ENCODE data around the gene LGR6.

The LGR6 gene

DNA sequence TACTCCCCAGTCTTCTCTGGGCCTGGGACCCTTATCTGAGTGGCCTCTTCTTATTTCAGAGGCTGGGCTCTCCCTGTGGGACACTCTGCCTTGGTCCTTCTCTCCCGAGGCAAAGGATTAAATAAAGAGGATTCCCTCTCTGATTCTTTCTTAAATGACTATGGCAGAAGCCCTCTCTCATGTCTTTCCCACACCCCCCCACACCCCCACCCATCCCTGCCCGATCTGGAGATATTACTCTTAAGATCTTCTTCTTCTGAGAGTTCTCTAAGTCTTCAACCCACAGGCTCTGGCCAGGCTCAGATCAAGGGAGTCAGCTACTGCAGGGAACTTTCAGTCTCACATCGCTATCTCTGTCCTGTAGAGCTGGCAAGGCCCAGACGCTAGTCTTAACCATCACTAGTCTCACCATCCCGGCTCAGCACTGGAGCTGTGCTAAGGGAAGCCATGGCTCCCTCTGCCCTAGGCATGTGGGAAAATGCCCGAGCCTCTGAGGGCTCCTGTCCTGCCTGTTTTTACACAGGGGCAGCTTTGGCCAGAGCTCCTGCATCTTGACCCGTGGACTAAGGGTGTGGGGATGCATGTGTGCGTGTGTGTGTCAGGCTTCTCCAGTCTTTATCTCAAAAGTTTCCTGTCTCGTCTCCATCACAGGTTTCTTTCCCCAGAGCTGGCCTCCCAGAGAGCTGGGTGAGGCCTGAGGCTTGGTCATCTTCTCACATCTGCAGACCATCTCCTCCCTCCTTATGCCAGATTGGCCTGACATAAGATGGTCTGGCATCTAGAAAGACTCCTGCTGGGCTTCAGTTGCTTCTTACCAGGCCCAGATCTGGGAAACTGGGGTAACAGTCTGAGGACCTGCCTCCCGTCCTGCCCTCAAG lies 36.7 kb downstream of the LGR6 start:
- TF ChIP-seq, protein P1, sequence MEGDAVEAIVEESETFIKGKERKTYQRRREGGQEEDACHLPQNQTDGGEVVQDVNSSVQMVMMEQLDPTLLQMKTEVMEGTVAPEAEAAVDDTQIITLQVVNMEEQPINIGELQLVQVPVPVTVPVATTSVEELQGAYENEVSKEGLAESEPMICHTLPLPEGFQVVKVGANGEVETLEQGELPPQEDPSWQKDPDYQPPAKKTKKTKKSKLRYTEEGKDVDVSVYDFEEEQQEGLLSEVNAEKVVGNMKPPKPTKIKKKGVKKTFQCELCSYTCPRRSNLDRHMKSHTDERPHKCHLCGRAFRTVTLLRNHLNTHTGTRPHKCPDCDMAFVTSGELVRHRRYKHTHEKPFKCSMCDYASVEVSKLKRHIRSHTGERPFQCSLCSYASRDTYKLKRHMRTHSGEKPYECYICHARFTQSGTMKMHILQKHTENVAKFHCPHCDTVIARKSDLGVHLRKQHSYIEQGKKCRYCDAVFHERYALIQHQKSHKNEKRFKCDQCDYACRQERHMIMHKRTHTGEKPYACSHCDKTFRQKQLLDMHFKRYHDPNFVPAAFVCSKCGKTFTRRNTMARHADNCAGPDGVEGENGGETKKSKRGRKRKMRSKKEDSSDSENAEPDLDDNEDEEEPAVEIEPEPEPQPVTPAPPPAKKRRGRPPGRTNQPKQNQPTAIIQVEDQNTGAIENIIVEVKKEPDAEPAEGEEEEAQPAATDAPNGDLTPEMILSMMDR (IDR thresholded peaks at IDR 0.05; ENCODE audit: low read depth, low read length), result no peak
- no peak overlapping the region for H3K4me3 ChIP-seq (ENCODE audit: low read depth, low read length)

DNA sequence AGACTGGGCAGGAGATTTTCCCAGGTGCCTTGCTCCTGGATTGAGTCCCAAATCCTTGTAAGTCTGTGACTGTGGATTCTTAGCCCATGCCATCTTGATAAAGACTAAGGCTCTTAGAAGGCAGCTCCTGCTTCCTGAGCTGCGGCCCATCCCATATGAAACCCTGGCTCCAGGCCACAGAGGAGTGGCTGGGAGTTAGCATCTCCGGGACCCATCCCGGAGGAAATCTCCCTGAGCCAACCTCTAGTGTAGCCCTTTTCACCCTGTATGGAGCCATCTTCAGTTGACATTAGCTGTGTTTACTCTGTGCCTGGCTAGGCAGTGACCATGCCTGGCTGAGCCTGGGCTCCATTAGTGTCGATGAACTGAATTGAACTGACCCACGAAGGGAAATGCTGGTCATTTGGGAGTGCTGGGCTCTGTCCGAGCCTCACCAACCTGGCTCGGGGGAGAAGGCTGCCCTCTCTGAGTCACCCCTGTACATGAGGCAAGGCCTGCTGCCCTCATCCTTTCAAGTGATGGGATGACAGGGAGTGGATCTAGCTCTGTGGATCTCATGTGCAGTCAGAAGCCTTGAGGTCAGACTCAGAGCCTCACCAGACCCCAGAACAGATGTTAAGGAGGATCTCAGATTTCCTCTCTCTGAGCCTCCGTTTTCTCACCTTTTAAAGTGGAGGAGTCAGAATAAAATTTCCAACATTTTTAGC lies 37.5 kb downstream of the LGR6 start:
- TF ChIP-seq, protein P1 (IDR thresholded peaks at IDR 0.05; ENCODE audit: low read depth, low read length), result no peak

DNA sequence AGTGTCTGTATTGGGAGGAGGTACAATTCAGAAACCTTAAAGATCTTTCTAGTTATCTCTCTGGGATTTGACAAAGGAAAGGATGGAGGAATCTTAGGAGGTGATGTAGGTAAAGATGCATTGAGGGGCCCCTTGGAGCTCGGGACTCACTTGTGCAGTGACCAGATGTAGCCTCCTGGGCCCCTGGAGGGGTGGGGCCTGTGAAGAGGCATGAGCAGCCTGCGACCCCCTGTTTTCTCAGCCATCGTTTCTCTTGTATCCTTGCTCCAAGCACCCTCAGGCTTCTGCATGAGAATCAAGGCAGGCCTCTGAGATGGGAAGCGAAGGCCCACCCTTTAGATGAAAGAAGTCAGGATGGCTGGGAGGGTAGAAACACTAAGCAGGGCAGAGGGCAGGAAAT lies 39.6 kb downstream of the LGR6 start:
- no peak overlapping the region for H3K4me3 ChIP-seq (ENCODE audit: low read depth, low read length)
- TF ChIP-seq, protein P1 (IDR thresholded peaks at IDR 0.05; ENCODE audit: low read depth, low read length), result no peak

More for the DNA sequence above, 37.5 kb downstream of the LGR6 start:
- H3K4me3 ChIP-seq (ENCODE audit: low read depth, low read length), result no peak overlapping the region

DNA sequence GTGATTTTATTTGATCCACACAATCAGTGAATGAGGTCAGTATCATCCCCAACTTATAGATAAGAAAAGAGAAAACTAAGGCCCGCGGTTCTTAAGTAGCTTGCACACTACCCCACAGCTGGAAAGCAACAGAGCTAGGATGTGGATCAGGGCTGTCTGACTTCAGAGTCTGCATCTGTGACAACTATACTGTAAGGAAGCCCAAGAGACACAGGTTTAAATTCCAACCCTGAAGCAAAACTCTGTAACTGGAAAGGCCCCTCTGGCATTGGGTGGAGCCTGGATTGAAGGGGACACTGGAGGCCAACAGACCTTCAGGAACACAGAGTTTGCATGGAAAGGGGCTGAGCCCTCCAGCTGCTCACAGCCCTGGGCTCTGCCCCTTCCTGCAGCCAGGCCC lies 40.2 kb downstream of the LGR6 start:
- no peak overlapping the region for H3K4me3 ChIP-seq (ENCODE audit: low read depth, low read length)
- TF ChIP-seq, protein P1 (IDR thresholded peaks at IDR 0.05; ENCODE audit: low read depth, low read length), result no peak

DNA sequence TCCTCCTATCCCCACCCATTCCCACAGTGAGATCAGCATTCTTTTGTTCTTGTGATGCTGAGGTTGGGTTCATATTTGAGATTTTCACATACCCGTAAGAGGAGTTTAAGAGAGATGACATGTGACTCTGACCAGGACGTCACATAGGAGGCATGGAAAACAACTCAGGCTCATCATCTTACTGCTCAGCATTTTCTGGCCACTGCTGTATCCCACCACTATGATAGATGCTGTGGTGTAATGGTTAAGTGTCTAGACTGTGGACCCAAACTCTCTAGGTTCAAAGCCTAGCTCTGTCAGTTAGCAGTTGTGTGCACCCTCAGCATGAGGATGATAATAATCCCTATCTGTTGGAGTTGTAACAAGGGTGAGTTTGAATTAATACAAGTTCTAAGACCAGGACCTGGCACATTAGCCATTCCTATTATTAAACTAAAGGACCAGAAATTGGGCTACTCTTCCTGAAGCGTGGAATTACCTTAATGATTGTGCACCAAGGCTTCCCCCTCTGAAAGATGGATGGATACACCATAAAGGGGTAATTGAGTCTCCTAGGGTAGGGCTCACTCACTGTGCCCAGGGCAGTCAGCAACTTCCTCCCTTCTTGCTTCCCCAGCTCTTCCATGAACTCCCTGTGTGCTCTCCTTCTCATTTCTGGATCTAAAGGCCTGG lies 40.9 kb downstream of the LGR6 start:
- H3K4me3 ChIP-seq (ENCODE audit: low read depth, low read length), result no peak overlapping the region
- TF ChIP-seq, protein P1 (IDR thresholded peaks at IDR 0.05; ENCODE audit: low read depth, low read length), result no peak

DNA sequence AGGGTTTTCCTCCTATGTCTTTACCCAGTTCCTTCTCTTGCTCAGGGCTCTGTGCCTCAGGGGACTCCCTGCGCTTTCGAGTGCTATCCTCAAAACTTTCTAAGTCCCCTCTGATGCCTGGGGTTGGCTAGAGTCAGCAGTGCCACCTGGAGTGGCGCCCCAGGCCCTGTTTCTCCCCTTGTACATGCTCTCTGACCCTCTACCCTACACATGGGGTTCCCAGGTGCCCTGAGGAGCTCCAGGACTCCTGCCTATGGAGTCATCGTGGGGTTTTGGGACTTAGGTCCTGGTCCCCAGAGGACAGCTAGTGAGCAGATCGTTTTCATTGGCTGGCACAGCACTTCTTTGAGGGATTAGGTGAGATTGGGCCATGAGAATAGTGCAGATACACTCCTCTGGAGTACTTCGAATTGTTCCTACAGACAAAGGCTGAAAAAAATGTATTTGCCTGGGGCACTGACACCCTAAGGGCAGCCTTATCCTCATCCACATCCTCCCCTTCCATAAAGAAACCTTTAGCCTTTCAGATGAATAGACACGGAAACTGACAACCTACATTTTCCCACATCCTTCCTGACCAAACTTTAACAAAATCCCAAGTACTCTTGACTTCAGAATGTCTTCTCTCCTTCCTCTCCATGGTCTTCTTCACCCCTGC lies 41.5 kb downstream of the LGR6 start:
- H3K4me3 ChIP-seq (ENCODE audit: low read depth, low read length), result no peak overlapping the region
- TF ChIP-seq, protein P1 (IDR thresholded peaks at IDR 0.05; ENCODE audit: low read depth, low read length), result no peak

Measured in WI38 (cell line).